ENCODE data around the gene ADAMTS1. TPM values are rescaled to one million over a fixed set of nuclear protein-coding genes. Genes with fewer than 3 reads are reported as not detected.

Gene ADAMTS1
- total RNA-seq, 2 experiments from 2014 or later = 0.89 to 2.0 TPM

DNA sequence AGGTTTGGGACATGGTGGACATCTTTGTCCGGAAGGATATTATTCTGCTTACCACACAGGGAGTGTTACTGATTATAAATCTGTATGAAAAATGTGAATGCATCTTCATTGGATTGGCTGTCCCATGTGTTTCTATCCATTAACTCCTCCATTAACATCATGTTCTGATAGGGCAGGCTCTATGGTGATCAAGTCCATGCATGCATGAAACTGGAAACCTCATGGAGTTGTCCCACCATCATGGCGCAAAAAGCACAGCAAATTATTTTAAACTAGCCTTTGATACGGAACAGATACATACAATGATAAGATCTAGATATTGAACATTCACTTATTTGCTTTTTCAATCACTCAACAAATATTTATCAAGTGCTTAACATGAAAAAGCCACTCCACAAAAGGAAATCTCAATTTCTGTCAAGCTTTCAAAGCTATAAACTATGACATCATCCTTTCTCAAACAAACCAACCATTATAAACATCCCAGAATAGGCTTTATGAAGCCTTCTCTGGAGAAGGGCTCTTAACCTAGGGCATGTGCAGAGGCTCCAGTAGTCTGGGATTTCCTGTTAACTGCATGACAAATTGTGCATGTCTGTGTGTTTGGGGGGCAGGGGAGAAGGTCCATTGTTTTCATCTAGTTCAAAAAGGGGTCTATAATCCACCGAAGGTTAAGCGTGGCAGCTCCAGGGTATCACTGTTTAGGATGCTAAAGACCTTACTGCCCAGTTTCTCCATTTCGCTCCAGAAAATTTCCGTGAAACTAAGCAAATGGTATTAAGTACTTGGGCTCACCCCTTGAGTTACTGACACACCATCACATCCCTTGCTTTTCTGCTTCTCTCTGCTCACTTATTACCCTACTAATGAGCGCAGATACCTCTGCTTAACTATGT lies 46.1 kb downstream of the ADAMTS1 start:
- Mint-ChIP-seq H3K4me3 (no peak overlapping the region), H3K36me3 (no peaks in the 10 kb centered on the region), H3K9me3 (ENCODE audit: low read depth) (no peaks in the 10 kb centered on the region), H3K27me3 (no peaks in the 10 kb centered on the region), H3K4me1 (no peaks in the 10 kb centered on the region), H3K27ac (no peak overlapping the region)
- CTCF ChIA-PET = no interaction called here
- ATAC-seq = no peak
- no peak for DNase-seq

DNA sequence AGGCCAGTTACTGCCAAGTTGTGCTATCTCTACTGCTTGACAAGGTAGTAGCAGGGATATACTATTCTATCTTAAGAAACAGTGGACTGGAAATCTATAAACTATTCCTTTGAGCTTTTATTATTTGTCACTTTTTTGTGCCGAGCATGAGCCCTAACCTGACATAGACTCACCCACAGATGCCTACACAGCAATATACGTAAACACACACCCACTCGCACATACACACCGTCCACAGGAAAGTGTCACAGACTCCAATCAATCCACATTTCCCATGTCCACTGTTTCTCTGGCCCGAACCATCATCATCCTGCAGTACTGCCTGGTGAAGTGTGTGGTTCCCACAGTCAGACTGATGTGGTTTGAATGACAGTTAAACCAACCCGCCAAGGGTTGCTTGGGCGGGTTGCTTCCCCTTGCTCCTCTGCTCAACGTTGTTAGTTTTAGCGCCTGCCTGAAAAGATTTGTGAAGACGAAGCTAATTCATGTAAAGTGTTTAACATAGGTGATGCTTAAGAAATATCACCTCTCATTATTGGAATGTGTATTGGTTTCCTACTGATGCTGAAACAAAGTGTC lies 47.2 kb downstream of the ADAMTS1 start:
- H3K36me3 Mint-ChIP-seq = no peaks in the 10 kb centered on the region

DNA sequence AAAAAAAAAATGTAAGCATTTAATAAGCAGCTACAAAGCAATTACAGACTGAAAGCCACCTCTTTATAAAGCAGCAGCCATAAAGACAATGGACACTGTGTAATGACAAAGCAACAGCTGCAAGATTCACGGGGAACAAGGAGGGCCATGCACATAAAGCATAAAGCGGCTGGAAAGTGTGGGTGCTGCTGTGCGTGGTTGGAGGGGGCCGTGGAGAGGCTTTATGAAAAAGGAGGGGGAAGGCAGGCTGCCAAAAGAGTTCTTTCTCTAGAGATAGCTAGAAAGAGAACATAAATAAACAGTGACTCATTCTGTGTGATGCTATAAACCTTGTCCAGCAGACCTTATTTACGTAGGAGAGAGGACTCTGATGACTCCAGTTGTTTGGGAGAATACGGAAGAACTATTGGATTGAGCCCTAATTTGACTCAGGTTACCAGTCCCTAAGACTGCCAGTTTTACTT lies 49.3 kb downstream of the ADAMTS1 start:
- no peak for DNase-seq
- Mint-ChIP-seq H3K4me3 (no peak overlapping the region), H3K36me3 (no peaks in the 10 kb centered on the region), H3K9me3 (ENCODE audit: low read depth) (peaks cover 4% of the 10 kb centered on the region), H3K4me1 (no peaks in the 10 kb centered on the region), H3K27ac (no peak overlapping the region), H3K27me3 (no peaks in the 10 kb centered on the region)
- CTCF ChIA-PET = no interaction called here
- no peak for ATAC-seq

More for the DNA sequence above, 47.2 kb downstream of the ADAMTS1 start:
- no peak for ATAC-seq
- H3K4me3 Mint-ChIP-seq = no peak overlapping the region
- no peak overlapping the region for H3K27ac Mint-ChIP-seq
- peaks cover 2% of the 10 kb centered on the region for H3K9me3 Mint-ChIP-seq (ENCODE audit: low read depth)
- DNase-seq = no peak
- no peaks in the 10 kb centered on the region for H3K4me1 Mint-ChIP-seq
- no peaks in the 10 kb centered on the region for H3K27me3 Mint-ChIP-seq
- CTCF ChIA-PET = no interaction called here

DNA sequence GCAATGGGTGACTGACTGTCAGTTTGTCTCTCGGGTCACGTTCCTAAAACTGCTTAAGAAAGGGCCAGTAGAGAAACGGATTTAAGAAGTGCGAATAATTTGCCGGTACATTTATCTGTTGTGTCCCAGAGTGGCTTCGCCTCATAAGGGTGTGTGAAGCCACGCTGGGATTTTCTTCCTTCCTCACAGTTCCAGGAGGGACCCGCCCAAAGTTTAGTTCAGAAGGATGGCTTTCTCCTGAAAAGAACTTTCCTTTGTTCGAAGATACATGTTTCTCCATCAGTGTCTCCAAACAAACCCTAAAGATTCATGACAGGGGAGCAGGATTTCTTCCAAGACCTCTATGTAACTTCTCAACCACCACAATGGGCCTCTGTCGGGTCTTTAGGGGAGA lies 49.8 kb downstream of the ADAMTS1 start:
- Mint-ChIP-seq H3K36me3 (no peaks in the 10 kb centered on the region), H3K27ac (no peak overlapping the region), H3K9me3 (ENCODE audit: low read depth) (peaks cover 4% of the 10 kb centered on the region), H3K4me1 (no peaks in the 10 kb centered on the region), H3K27me3 (no peaks in the 10 kb centered on the region), H3K4me3 (no peak overlapping the region)
- no peak for DNase-seq
- no peak for ATAC-seq
- CTCF ChIA-PET = no interaction called here

DNA sequence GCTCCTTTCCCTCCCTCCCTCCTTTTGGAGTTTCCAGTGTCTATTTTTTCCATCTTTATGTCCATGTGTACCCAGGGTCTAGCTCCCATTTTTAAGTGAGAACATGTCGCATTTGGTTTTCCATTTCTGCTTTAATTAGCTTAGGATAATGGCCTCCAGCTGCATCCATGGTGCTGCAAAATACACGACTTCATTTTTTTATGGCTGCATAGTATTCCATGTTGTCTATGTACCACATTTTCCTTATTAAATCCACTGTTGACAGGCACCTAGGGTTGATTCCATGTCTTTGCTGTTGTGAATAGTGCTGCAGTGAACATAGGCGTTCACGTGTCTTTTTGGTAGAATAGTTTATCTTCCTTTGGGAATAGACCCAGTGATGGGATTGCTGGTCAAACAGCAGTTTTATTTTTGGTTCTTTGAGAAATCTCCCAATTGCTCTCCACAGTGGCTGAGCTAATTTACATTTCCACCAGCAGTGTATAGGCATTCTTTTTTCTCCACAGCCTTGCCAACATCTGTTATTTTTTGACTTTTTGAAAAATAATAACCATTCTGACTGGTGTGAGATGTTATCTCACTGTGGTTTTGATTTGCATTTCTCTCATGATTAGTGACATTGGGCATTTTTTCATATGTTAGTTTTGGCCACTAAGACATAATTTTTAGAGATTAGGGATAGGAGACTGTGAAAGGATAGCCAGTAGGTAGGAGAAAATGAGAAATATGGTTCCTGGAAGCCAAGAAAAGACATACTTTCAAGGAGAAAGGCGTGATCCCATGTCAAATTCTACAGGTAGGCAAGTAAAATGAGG lies 50.4 kb downstream of the ADAMTS1 start:
- CTCF ChIA-PET = no interaction called here
- DNase-seq = no peak
- H3K9me3 Mint-ChIP-seq (ENCODE audit: low read depth) = peaks cover 4% of the 10 kb centered on the region
- no peak overlapping the region for H3K27ac Mint-ChIP-seq
- H3K4me3 Mint-ChIP-seq = no peak overlapping the region
- H3K36me3 Mint-ChIP-seq = no peaks in the 10 kb centered on the region
- no peaks in the 10 kb centered on the region for H3K4me1 Mint-ChIP-seq
- no peaks in the 10 kb centered on the region for H3K27me3 Mint-ChIP-seq
- ATAC-seq = no peak

DNA sequence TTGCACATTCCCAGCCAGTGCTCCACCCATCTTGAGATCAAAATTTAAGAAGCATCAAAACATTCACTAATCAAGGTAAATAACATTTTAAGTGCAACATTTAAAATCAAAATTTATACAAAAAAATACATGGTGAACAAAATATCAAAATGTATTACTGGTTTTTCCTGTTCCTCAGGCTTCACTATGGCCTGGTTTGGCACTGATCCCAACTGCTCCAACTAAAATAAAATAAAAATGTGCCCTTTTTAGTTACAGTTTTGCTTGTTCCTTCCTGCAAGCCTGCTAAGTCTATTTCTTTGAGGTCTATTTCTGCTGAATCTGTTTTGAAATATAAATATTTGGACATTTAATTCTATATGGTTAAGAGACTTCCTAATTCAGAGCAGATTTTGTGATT lies 54.9 kb downstream of the ADAMTS1 start:
- CTCF ChIA-PET = no interaction called here
- H3K4me1 Mint-ChIP-seq = no peaks in the 10 kb centered on the region
- ATAC-seq (no peak), DNase-seq (no peak)
- H3K27me3 Mint-ChIP-seq = no peaks in the 10 kb centered on the region
- peaks cover 4% of the 10 kb centered on the region for H3K9me3 Mint-ChIP-seq (ENCODE audit: low read depth)
- H3K4me3 Mint-ChIP-seq = no peak overlapping the region
- H3K27ac Mint-ChIP-seq = no peak overlapping the region
- no peaks in the 10 kb centered on the region for H3K36me3 Mint-ChIP-seq

DNA sequence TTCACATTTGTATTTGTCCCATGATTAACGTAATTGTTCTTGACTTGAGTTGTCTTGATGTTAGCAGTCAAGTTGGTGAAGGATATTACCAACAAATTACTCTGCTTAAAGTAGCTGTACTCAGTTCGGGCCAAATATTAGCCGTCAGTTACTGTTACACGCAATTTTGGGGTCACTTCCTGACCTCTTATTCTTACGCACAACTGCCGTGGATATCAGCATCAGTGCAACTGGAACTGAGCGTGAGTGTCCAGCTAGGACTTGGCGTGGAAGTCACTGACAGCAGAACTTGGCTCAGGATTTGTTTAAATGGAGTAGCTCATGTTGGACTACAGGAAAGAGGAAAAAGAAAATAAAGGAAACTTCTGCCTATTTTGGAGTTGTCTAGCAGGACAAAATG lies 56.4 kb downstream of the ADAMTS1 start:
- DNase-seq = no peak
- no peak for ATAC-seq
- peaks cover 4% of the 10 kb centered on the region for H3K9me3 Mint-ChIP-seq (ENCODE audit: low read depth)
- no peak overlapping the region for H3K4me3 Mint-ChIP-seq
- no peak overlapping the region for H3K27ac Mint-ChIP-seq
- CTCF ChIA-PET = no interaction called here
- H3K4me1 Mint-ChIP-seq = no peaks in the 10 kb centered on the region
- no peaks in the 10 kb centered on the region for H3K27me3 Mint-ChIP-seq
- H3K36me3 Mint-ChIP-seq = no peaks in the 10 kb centered on the region

Other genes starting within 250 kb of the ADAMTS1 start
- gene ADAMTS5, start 121.7 kb upstream of the ADAMTS1 start, total RNA-seq = not detected

All from activated CD8-positive, alpha-beta memory T cell treated with anti-CD3 and anti-CD28 coated beads, Interleukin-2, amount 10 ng/mL, durations not matched to agents 7 days and 5 days (primary cell).